Measurements from ENCODE around the gene SYT1.

Gene SYT1

GRCh38 chr12:79236920-79237319 is 372.3 kb downstream of the SYT1 start:
- no peak for DNase-seq

- no peak for DNase-seq
Observed at GRCh38 chr12:79238246-79238645, 373.7 kb downstream of the SYT1 start.

DNA sequence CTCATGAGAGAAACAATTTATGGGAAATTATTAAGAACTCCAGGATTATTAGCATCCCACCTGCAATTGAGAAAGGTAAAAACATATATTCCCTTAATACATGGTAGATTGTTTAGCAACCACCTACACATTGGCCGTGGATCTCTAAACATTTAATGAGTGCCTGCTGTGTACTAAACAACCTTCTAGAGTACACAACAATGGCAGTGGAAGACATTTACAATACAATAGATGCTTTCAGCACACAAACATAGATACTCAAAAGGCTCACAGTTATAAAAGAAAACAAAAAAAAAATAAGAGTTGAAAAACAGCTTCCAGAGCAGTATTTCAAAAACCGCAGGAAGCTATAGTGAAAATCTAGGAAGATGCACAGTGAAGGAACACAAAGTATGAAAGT is 382.9 kb downstream of the SYT1 start:
- DNase-seq: no peak

- no peak for DNase-seq
Observed at GRCh38 chr12:79250186-79250585, 385.6 kb downstream of the SYT1 start.

DNA sequence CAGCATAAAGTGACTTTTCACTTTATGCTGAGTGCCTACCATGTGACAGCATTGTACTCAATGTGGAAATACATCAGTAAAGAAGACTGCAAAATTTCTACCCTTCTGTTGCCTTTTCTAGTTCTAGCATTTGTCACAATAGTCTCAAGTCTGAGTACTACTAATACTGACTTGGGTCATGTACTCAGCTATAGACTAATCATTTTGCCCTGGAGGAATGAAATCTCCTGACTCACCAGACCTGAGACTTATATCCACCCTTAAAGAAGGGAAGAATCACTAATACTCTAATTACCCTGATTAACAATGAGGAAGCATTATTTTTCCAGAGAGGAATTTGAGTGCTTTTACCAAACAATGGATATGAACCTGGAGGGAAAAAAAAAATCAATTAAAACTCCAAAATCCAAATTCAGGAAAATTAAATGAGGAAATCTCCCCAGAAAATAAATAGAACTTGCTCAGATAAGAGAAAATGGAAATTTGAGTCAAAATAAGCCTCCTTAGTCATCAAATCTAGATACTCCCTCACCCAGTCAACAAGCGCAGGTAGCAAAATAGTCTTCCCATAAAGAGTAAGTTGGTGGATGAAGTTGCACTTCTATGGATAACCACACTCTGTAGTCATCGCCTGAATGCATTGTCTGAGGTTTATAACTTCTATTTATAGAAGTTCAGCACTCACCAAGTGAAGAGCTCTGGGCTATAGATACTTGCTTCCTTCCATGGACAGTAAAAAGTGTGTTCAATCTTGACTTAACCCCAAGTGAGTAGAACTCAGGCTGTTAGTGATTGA is 386.6 kb downstream of the SYT1 start:
- no peak for DNase-seq

- DNase-seq: no peak
Observed at GRCh38 chr12:79252358-79253075, 387.9 kb downstream of the SYT1 start.

DNA sequence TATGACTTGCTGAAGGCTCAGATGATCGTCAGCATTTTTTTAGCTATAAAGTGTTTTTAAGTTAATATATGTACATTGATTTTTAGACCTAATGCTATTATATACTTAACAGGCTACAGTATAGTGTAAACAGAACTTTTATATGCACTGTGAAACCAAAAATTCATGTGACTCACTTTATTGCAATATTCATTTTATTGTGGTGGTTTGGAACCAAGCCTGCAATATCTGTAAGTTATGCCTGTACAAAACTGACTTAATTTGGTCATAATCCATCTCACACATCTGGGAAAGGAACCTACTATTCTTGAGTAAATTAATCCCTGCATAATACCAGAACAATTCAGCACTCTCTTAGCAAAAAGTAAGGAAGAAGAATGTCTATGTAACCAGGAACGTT is 390.7 kb downstream of the SYT1 start:
- DNase-seq: no peak

- DNase-seq: no peak
Observed at GRCh38 chr12:79260923-79261322, 396.3 kb downstream of the SYT1 start.

GRCh38 chr12:79262938-79263337 is 398.4 kb downstream of the SYT1 start:
- DNase-seq: no peak

DNA sequence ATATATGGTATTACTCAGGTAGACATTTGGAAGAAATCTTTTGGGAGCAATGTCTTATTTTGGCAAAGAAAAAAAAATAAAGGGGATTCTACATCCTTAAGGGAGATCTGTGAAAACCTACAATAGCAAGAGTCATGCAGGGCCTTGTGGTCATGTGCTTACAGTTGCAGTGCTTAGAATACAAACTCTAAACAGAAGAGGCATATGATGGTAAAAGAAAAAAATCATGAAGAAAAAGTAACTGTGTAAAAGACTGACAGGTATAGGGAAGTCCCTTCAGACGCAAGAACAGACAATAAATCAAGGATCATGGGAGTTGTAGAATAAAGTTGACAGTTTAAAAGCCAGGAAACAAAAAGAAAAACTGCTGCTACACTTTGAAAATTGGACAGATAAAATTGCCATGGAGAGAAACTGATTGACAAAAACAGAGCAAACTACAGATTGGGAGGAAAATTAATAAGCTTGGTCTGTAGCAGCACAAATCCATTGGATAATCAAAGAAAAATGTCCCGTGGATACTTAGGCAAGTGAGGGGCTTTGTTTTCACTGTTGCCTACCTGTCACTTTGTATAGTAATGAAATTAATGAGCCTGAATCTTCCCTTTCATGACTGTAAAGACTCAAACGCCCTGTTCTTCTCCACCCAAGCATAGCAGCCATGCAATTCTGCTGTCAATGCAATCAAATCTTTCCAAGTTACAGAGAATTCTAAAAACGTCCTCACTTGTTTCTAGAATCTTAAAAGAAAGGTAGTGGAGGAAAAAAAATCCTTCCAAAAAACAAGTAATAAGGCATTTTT is 402.0 kb downstream of the SYT1 start:
- no peak for DNase-seq

DNA sequence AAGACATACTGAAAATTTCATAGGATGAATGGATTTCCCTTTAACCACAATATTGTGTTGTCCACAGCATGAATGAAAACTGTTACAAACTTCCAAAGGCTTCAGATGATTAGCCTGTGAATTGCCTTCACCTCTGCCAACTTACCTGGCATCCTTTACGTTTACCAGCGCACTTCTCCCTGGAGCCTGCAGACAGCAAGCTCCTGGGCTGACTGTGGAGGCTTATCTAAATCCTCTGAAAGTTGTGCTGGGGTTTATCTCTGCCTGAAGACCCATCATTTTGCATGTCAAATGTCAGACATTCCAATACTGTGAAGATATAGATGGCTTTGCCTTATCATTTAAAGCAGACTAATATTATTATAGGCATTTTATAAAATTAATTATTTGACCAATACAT is 403.0 kb downstream of the SYT1 start:
- no peak for DNase-seq

DNA sequence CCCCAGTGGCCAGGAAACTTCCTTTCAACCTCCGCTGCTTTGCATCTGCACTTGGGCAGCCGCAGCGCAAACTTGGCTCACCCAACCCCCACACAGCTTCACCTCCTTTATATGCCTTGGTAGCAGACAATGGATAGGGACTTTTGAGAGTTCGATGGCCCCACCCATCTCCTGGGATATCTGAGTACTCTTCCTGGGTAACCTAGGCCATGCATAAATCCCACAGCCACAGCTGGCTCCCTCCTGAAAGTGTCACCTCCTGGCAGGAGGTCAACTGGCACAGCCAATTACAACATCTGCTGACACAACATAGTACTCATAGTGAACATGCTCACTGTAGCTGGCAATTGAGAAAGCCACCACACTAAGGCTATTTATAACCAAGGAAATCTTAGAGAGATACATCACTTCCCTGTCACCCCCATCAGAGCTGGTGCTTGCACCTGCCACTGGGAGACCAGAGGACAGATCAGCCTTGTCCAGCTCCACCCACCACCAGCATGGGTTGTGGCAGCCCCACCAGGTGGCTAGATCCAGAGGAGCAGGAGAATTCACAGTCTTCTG is 410.0 kb downstream of the SYT1 start:
- DNase-seq: peak; percentile 23

GRCh38 chr12:79275631-79276030 is 411.1 kb downstream of the SYT1 start:
- no peak for DNase-seq

GRCh38 chr12:79283364-79283763 is 418.8 kb downstream of the SYT1 start:
- DNase-seq: no peak

- no peak for DNase-seq
Observed at GRCh38 chr12:79288911-79289310, 424.3 kb downstream of the SYT1 start.

DNA sequence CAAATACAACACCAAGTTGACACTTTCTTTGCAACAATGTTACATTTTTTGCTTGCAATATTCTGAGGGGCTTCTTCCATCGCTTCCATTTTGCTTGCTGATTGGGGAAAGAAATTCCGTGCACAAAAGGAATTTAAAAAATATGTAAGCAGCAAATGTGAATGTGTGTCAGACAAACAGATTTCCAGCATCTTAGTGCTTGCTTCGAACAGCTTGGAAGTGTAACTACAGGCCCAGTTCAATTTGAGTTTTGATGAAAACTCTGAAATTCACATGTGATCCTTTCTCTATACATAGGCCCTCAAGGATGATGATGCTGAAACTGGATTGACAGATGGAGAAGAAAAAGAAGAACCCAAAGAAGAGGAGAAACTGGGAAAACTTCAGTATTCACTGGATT is 427.1 kb downstream of the SYT1 start:
- no peak for DNase-seq

DNA sequence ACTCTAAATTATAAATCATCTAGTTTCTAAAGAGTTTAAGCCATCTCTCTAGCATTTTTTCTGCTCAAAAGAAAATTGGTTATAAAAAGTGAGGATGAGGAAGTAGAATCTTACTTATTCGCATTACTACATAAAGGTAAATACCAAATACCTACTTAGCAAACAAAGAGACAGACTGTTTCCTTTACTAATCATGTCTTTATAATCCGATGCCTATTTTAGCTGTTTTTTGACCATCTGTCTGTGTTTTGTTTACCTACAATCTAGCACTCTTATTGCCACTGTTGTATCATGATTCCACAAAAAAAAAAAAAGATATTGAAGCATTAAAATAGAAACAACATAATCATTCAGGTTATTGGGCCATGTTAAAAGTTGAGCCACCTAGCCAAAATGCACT is 430.0 kb downstream of the SYT1 start:
- no peak for DNase-seq

- DNase-seq: no peak
Observed at GRCh38 chr12:79295572-79295971, 431.0 kb downstream of the SYT1 start.

- DNase-seq: no peak
Observed at GRCh38 chr12:79296133-79296532, 431.6 kb downstream of the SYT1 start.

GRCh38 chr12:79296871-79297270 is 432.3 kb downstream of the SYT1 start:
- DNase-seq: no peak

DNA sequence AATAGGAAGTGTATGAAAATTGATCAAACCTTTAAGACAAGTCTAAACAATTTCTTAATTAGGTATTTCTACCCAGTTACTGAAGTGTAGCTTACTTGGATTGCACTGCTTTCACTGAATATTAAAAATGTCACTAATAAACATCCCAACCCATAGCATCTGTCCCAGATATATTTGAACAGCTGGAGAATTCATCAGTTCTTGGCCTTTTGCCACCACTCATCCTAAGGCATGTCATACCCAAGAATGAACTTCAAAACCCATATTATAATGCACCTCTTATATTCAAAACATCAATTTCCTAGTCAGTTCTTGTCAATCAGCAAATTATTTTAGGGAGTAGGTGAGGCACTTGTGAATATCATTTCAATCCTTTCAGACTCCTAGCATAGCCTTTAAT is 433.9 kb downstream of the SYT1 start:
- no peak for DNase-seq

DNA sequence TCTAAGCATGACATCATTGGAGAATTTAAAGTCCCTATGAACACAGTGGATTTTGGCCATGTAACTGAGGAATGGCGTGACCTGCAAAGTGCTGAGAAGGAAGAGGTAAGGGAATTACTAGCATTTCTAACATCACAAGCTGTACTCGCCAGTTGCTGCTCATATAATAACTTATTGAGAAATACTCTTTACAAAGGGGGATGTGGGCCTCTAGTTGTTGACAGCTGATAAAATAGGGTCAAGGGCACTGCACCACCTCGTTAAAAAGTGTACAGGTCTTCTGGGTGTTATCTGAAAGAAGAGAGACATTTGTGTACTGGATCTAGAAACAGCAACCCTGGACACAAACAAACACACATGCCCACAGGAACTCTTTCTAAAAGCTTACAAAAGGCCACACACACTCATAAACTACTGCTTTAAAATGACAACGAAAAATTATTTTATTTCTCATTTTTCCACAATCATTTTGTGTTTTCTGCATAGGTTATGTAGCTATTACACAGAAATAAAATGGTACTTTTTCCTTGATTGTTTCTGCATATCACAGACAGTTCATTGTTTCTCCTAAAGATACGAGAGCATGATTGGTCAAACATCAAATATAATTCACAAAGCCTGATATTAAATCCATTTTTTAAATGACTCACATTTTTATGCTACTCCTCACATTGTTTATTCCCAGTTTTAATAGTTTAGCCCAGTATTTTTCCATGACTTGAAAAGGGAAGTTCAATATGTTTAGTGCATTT is 435.0 kb downstream of the SYT1 start:
- no peak for DNase-seq

- no peak for DNase-seq
Observed at GRCh38 chr12:79300199-79300568, 435.6 kb downstream of the SYT1 start.

Data from femur (tissue), 1 donor.